HG02763 (cell line): ENCODE measurements around the gene SLC22A14.
"Not testable (repeated sequence)": the region's sequence is repeated elsewhere in the genome, so short reads cannot be mapped to it uniquely, and the experiment has no call there.

Experiments used
- ATAC-seq: cut with Tn5 transposase; IDR thresholded peaks from one replicate; pipeline ENCODE4 v1.9.1; 2021; ENCODE audit warnings: mild to moderate bottlenecking, moderate library complexity; ENCODE audit not compliant: unreplicated experiment

SLC22A14 gene

DNA sequence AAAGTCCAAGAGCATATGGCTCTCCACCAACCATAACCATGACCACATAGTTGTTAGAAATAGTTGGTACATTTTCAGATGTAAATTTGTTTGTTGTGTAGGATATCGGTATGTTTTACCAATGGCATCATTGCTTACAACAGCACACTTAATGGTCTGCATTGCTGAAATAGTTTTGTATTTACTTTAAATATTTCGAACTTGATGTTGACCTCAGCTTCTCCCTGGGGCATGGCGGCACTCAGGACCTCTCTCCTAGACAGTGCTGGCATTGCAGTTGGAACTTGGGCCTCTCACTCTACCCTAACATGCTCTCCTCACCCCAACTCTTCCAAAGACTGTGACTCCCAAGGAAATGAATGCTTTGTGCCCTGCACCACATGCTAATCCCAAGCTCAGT is 11.5 kb upstream of the SLC22A14 start:
- no peak for ATAC-seq

DNA sequence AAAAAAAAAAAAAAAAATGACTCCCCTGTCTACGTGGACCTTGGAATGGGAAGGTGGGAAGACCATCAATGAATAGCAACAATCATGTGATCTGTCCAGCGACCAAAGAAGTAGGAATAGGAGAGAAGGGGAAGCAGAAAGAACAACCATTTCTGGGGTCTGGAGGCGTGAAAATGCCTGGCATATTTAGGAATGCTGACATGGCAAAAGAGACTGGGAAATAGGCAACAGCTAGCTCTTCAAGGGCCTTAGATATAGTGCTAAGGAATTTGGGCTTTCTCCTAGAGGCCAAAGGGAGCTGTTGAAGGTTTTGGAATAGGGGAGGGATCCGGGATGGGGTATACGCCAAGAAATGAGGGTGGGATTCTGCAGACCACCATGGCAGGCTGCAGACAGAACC is 10.5 kb upstream of the SLC22A14 start:
- ATAC-seq = no peak

- ATAC-seq = no peak
Observed at GRCh38 chr3:38274864-38275649, 7.0 kb upstream of the SLC22A14 start.

DNA sequence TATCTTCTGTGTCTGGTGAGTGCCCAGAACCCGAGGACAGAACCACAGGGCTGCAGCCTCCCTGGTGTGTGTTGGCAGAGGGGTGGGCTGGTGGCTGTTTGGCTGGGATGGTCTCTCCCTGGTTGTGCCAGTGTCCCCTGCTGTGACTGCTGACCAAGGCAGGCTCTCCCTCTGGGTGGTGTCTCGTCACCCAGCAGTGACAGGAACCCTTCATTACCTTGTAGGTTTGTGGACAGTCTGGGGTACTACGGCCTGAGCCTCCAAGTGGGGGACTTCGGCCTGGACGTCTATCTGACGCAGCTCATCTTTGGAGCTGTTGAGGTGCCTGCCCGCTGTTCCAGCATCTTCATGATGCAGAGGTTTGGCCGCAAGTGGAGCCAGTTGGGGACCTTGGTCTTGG is 6.4 kb upstream of the SLC22A14 start:
- no peak for ATAC-seq

DNA sequence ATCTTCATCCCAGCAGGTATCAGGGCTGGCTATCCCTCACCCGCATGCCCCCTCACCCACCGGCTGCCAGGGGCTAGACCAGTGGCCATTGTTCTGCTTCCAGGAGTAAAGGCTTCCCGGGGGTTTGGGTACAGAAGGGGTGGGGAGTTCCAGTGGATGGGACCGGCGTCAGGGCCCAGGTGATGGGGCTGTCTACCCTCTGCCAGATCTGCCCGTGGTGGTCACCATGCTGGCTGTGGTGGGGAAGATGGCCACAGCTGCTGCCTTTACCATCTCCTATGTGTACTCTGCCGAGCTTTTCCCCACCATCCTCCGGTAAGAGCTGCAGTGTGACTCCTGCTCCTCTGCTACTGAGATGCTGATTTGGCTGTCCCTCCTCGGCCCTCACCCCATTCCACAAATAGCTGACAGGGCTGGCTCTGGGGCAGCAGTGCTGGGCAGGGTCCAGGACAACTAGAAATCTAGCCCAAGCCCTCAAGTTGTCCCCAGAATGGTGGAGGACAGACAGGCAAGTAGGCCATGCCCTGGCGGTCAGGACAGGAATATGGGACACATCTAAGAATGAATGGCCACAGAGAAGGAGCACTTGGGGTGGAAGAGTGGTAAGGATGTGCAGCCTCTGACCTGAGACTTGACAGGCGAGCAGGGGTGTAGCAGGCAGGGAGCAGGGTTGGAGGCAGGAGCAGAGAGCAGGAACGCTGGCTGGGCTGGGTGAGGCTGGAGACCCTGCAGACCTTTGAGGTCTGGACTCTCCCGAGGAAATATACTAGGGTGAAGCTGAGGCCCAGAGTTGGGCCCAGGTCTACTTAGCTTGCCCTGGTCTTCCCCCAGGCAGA is 5.8 kb upstream of the SLC22A14 start:
- ATAC-seq = no peak

DNA sequence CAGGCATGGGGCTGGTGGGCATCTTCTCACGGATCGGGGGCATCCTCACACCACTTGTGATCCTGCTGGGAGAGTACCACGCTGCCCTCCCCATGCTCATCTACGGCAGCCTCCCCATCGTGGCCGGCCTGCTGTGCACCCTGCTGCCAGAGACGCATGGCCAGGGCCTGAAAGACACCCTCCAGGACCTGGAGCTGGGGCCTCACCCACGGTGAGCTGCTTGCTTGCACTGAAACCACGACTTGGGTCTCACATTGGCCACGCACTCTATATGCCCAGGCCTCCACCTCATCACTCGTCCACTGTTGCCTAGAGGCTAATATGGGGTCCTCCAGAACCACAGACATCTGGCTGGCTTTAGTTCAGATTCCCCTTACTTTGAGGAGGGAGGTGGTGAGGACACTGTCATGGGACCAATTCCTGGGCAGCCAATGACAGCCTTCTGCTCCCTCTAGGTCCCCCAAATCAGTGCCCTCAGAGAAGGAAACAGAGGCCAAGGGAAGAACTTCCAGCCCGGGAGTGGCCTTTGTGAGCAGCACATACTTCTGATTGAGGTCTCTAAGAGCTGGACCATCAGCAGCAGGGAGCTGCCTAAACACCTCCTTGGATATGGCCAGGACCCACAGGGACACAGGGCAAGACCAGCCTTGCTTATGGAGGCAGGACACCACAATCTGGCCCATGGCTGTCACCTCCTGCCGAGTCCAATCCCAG is 5.0 kb upstream of the SLC22A14 start:
- no peak for ATAC-seq

- ATAC-seq = no peak
Observed at GRCh38 chr3:38278841-38279240, 3.3 kb upstream of the SLC22A14 start.

- ATAC-seq = no peak
Observed at GRCh38 chr3:38283810-38284755, 2.0 kb downstream of the SLC22A14 start.

DNA sequence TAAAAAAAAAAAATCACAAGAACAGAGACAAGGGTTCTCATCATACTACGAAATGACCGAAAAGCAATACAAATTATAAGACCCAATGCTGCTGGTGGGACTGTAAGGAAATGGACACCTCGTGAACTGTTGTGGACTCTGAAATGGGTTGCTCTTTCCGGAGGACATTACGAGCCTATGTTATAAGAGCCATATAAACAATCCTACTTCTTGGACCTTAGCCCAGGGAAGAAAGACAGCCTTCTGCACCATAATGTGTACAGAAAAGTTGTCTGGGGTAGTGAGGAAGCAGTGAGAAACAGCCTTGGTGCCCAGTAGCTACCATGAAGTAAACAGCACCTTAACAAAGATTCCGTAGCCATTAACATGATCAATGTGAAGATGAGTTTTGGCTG is 2.7 kb downstream of the SLC22A14 start:
- no peak for ATAC-seq

DNA sequence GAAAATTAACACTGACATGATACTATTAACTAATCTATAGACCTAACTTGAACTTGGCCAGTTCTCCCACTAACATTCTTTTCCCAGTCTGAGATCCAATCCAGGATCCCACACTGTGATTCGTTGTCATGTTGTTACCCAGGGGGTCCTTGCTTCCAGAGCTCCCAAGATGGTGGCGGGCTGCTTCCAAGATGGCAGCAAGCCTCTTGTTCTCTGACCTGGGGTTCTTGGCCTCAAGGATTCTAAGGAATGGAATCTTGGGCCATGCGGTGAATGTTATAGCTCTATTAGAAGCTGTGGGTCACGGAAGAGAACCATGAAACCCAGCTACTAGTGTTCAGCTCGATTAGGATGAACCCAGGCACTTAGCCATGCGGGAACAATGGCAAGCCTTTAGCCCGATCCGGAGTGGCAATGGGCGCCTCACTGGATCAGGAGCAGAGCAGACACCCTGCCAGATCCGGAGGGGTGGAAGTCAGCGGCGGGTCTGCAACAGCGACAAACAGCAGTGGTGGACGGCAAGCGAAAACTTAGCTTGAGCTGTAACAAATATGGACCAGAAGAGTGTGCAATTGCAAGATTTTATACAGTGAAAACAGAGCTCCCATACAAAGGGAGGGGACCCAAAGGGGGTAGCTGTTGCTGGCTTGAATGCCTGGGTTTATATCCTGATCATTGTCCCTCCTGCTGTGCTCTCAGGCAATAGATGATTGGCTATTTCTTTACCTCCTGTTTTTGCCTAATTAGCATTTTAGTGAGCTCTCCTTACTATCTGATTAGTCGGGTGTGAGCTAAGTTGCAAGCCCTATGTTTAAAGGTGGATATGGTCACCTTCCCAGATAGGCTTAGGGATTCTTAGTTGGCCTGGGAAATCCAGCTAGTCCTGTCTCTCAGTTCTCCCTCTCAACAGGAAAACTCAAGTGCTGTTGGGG is 7.5 kb downstream of the SLC22A14 start:
- ATAC-seq = not testable (repeated sequence)

- not testable (repeated sequence) for ATAC-seq
Observed at GRCh38 chr3:38297053-38297452, 15.0 kb downstream of the SLC22A14 start.

- ATAC-seq = no peak
Observed at GRCh38 chr3:38297537-38297936, 15.4 kb downstream of the SLC22A14 start.

DNA sequence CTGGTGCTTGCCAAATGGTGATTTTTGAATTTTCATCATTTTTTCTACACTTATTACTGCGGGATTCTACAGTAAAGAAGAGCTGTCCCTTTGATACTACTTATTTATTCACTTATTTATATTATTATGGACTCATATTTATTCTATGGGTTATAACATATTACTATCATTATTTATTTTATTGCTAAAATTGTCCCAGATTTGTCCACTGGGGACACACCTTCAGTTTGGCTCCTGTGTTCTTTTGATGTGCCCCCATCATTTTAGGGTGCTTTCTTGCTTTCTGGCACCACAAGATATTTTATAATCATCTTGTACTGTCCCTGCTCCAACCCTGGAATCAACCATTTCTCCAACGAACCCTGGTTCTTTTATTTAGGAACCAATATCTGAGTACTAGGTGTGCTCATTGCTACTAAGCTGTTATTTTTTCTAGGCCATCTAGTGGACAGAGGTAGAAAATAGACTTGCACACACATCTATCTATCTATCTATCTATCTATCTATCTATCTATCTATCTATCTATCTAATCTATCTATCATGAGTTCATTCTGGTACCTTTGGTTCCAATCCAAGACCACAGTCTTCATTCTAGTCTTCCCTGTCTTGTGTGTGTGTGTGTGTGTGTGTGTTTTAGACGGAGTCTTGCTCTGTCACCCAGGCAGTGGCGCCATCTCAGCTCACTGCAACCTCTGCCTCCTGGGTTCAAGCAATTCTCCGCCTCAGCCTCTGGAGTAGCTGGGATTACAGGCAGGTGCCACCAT is 16.0 kb downstream of the SLC22A14 start:
- ATAC-seq = no peak

DNA sequence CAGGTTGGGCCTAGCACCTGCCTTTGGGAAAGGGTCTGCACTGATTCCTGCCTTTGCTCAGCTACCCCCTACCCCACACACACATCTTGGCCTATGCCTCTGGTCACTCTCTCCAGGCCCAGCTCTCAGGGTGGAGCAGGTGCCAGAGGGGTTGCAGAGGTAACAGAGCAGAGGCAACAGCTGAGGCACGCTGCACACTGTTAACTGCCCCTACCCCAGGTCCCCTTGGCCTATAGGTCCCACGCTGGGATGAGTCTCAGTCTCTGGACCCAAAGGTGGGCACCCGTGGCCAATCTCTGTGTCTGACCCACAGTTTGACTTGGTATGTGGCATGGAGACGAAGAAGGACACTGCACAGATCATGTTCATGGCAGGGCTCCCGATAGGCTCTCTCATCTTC is 24.8 kb downstream of the SLC22A14 start:
- ATAC-seq = no peak

GRCh38 chr3:38307599-38307998 is 25.5 kb downstream of the SLC22A14 start:
- ATAC-seq = no peak

DNA sequence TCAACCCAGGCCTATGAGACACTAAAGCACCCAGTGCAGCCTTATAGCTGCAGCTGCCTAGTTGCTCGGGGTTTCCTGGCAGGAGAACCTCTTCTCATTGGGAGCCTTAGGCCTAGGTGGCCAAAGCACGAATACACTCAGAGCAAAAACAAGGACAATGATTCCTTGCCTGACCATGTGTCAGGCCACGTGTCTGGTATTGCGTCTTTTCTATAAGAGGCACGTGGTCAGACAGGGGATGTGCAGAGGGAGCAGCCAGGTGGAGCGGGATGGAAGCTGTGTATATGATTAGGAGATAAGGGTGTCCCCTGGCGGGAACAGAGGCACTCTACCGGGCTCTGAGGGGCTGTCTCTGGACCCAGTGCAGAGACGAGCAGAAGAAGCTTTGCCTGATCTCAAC is 26.4 kb downstream of the SLC22A14 start:
- no peak for ATAC-seq

GRCh38 chr3:38311476-38311875 is 29.4 kb downstream of the SLC22A14 start:
- ATAC-seq = no peak

DNA sequence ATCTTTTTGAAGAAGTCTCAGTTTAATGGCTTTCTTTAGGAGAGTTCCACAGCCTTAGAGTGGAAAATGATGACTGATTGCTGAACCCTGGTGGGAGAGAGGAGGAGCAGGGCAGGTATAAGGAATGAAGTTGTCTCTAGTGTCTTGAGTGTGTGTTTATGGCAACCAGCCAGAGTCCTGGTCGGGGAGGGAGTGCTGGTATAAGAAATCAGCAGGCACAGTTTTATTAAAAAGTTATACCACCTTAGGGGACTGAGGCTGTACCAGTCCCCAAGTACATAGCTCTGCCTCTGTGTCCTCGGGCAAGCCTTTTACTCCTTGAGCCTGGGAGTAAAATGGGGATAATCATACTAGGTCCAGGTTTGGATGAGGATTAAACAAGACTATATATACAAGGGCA is 29.8 kb downstream of the SLC22A14 start:
- ATAC-seq = no peak

- no peak for ATAC-seq
Observed at GRCh38 chr3:38312356-38312755, 30.3 kb downstream of the SLC22A14 start.
